ENCODE measurements around the gene MAP2. TPM values are rescaled to one million over a fixed set of nuclear protein-coding genes. Genes with fewer than 3 reads are reported as not detected.

MAP2 gene
- total RNA-seq, 2 experiments from 2014 or later: not detected

- ChIA-PET POLR2A (no interaction called here), CTCF (no interaction called here)
Observed at GRCh38 chr2:209766613-209767012, 342.8 kb downstream of the MAP2 start.

DNA sequence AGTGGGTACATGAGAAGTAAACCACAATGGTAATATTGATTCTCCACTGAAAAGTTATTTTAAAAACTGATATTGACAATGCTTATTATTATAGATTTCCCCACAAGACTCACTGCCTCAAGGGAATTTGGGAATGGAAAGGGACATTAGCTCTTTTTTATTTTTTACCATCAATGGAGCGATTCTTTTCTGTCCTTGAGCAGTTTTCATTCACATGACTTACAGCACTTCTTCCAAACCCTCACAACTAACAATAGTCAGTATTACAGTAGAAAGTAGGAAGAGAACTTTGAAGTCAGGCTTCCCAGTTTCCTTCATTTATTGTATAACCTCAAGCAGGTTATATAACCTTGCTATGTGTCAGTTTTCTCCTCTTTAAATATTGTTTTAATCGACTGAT lies 343.5 kb downstream of the MAP2 start:
- POLR2A ChIA-PET: no interaction called here

GRCh38 chr2:209768557-209768956 lies 344.7 kb downstream of the MAP2 start:
- CTCF ChIA-PET: no interaction called here
- POLR2A ChIA-PET: no interaction called here

More for the DNA sequence above, 343.5 kb downstream of the MAP2 start:
- CTCF ChIA-PET: no interaction called here

- POLR2A ChIA-PET: no interaction called here
- CTCF ChIA-PET: no interaction called here
Observed at GRCh38 chr2:209771474-209772289, 347.8 kb downstream of the MAP2 start, which contains the start of gene UNC80. TSS of gene UNC80 (plus strand) at chr2:209771832. CDS start at chr2:209772073, 241 bp downstream.

DNA sequence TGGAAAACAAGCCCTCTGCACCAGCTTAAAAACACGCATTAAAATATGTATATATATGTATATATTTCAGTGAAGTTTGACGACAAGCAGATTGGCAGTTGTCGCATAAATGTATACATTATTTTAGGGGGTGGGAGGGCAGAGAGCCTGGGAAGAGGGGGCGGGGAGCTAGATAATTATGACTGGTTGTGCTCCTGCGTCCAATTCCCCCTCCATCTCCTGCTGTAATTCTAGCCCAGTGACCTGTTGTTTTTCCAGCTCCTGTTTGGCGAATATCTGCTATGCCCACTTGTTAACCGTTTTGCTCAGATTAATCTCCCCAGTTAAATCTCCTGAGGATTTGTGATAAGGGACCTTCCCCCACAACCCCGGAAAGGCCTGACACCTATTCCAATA lies 348.4 kb downstream of the MAP2 start:
- CTCF ChIA-PET: no interaction called here

DNA sequence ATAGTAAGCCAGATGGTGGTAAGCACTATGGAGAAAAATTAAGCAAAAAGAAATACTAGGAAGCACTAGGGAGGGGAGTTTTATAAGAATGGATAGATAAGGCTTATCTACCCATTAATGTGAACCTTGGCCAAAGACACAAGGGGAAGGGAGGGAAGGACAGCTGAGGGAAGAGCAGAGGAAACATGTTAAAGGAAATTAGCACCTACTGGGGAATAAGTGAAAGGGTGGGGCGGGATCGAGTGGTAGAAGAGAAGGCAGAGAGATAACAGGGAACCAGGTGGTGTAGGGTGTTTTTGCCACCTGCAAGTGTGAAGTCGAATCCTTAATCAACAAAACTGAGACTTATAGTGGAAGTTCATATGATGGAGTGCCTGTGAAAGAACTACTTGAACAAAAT lies 349.5 kb downstream of the MAP2 start:
- ChIA-PET CTCF (no interaction called here), POLR2A (no interaction called here)

More for the DNA sequence above, 348.4 kb downstream of the MAP2 start:
- POLR2A ChIA-PET: no interaction called here

All from activated CD8-positive, alpha-beta memory T cell treated with anti-CD3 and anti-CD28 coated beads for 36 hours (primary cell).